GM23338 (cell line): ENCODE measurements around the gene KDM4B. TPM values are rescaled to one million over a fixed set of nuclear protein-coding genes. Genes with fewer than 3 reads are reported as not detected.

Experiments
- ATAC-seq: fragments of 200-7000 bp; cut with Tn5 transposase; 3 replicates; pipeline ENCODE4 v1.9.1; 2020
- DNase-seq: peaks from one replicate; pipeline ENCODE4 v3.0.0-alpha.2; 2015; ENCODE audit warnings: low spot score
- H2AFZ ChIP-seq: fragments of 200-600 bp; sonication (generic); 2 replicates; pipeline ENCODE4 v1.8.0; 2016; ENCODE audit warnings: antibody characterized with exemption, mild to moderate bottlenecking, moderate library complexity
- H3F3A ChIP-seq: fragments of 200-600 bp; sonication (generic); replicated peaks from 2 replicates; pipeline ENCODE4 v1.8.0; 2017; ENCODE audit warnings: antibody characterized with exemption, mixed run types, low read depth
- H3K27ac ChIP-seq: fragments of 200-600 bp; sonication (generic); 2 replicates; pipeline ENCODE4 v1.6.1; 2016; ENCODE audit warnings: low read depth
- H3K27me3 ChIP-seq: fragments of 200-600 bp; sonication (generic); 2 replicates; pipeline ENCODE4 v1.8.0; 2016; ENCODE audit warnings: mild to moderate bottlenecking, mixed run types, moderate library complexity; ENCODE audit not compliant: insufficient read depth
- H3K36me3 ChIP-seq: fragments of 200-600 bp; sonication (generic); 2 replicates; pipeline ENCODE4 v1.8.0; 2016; ENCODE audit warnings: mild to moderate bottlenecking; ENCODE audit not compliant: insufficient read depth
- H3K4me1 ChIP-seq: fragments of 200-600 bp; sonication (generic); 2 replicates; pipeline ENCODE4 v1.8.0; 2016; ENCODE audit warnings: mild to moderate bottlenecking, moderate library complexity; ENCODE audit not compliant: insufficient read depth
- H3K4me2 ChIP-seq: fragments of 200-600 bp; sonication (generic); 2 replicates; pipeline ENCODE4 v1.7.1; 2017; ENCODE audit warnings: mixed run types
- H3K4me3 ChIP-seq: fragments of 200-600 bp; sonication (generic); 2 replicates; pipeline ENCODE4 v1.6.1; 2016; ENCODE audit warnings: mixed run types
- H3K79me2 ChIP-seq: fragments of 200-600 bp; sonication (generic); replicated peaks from 2 replicates; pipeline ENCODE4 v1.8.0; 2017; ENCODE audit warnings: mild to moderate bottlenecking; ENCODE audit not compliant: insufficient read depth
- H3K9me2 ChIP-seq: fragments of 200-600 bp; sonication (generic); 2 replicates; pipeline ENCODE4 v1.8.0; 2017; ENCODE audit not compliant: insufficient read depth
- H4K20me1 ChIP-seq: fragments of 200-600 bp; sonication (generic); replicated peaks from 2 replicates; pipeline ENCODE4 v1.8.0; 2017; ENCODE audit warnings: mild to moderate bottlenecking; ENCODE audit not compliant: insufficient read depth
- H3K27ac Mint-ChIP-seq: 2 replicates; pipeline ENCODE4 v1.8.0; 2020; ENCODE audit warnings: inconsistent platforms, mild to moderate bottlenecking, moderate library complexity, mixed read lengths
- H3K27me3 Mint-ChIP-seq: 3 replicates; pipeline ENCODE4 v1.8.0; 2022; ENCODE audit warnings: low read depth, mild to moderate bottlenecking, moderate library complexity, mixed read lengths, inconsistent platforms; ENCODE audit not compliant: insufficient read depth, poor library complexity
- H3K36me3 Mint-ChIP-seq: 3 replicates; pipeline ENCODE4 v1.8.0; 2021; ENCODE audit warnings: low read depth, mild to moderate bottlenecking, inconsistent platforms, moderate library complexity, mixed read lengths
- H3K4me1 Mint-ChIP-seq: 3 replicates; pipeline ENCODE4 v1.8.0; 2020; ENCODE audit warnings: mild to moderate bottlenecking, inconsistent platforms, mixed read lengths
- H3K4me3 Mint-ChIP-seq: 3 replicates; pipeline ENCODE4 v1.8.0; 2021; ENCODE audit warnings: moderate library complexity, mild to moderate bottlenecking, inconsistent platforms, mixed read lengths
- H3K9me3 Mint-ChIP-seq: 3 replicates; pipeline ENCODE4 v1.8.0; 2020; ENCODE audit warnings: moderate library complexity, mild to moderate bottlenecking, inconsistent platforms, mixed read lengths
- CREB1 ChIP-seq: fragments of 250-450 bp; sonication (Bioruptor Pico); IDR thresholded peaks from 2 replicates; pipeline ENCODE4 v1.5.0; 2020; ENCODE audit warnings: low read depth, mild to moderate bottlenecking, moderate library complexity
- CTCF ChIP-seq, 2 experiments: fragments of 200-600 bp in 1 of 2; sonication (generic) in 1 of 2; conservative IDR thresholded peaks; 2 replicates each; pipeline versions ENCODE4 v1.5.1 to v1.6.1; 2016 to 2017; ENCODE audit warnings: antibody characterized with exemption in 2 of 2, low read depth in 2 of 2, mild to moderate bottlenecking in 2 of 2, moderate library complexity in 1 of 2
- POLR2AphosphoS5 ChIP-seq: IDR thresholded peaks from 2 replicates; pipeline ENCODE4 v1.6.1; 2016; ENCODE audit warnings: antibody characterized with exemption, low read depth
- REST ChIP-seq: IDR thresholded peaks from one replicate; pipeline ENCODE4 v1.6.1; 2018; ENCODE audit warnings: antibody characterized with exemption; ENCODE audit not compliant: unreplicated experiment
- ZNF114 ChIP-seq: fragments of 250-450 bp; sonication (Bioruptor Pico); IDR thresholded peaks from 2 replicates; pipeline ENCODE4 v1.5.0; 2020; ENCODE audit warnings: mild to moderate bottlenecking, moderate library complexity
- polyA plus RNA-seq: library from polyadenylated mRNA; unstranded; fragments of >200 nt; fragmentation: Nextera tagmentation; extraction: Ambion mirVana; gene quantifications from 2 replicates; pipeline ENCODE4 v1.2.1, GENCODE V29; 2016
- total RNA-seq: library from RNA; depleted of rRNA; stranded (reverse); fragments of >200 nt; shearing (Covaris generic); gene quantifications from 2 replicates; pipeline ENCODE4 v1.2.3, GENCODE V29; 2014

KDM4B gene
- total and polyA plus RNA-seq, 2 experiments from 2014 or later, result 9.1 to 27.6 TPM

GRCh38 chr19:5090465-5091017 lies 121.6 kb downstream of the KDM4B start:
- Histone ChIP-seq H2AFZ (no peak overlapping the region), H3K27me3 (no peaks in the 10 kb centered on the region), H3K4me2 (no peak overlapping the region), H3K9me2 (no peaks in the 10 kb centered on the region), H3K27ac (no peak overlapping the region), H3F3A (no peaks in the 10 kb centered on the region; the same call in 1 of the 2 replicates), H3K36me3 (peaks cover 3% of the 10 kb centered on the region; the same call in 1 of the 2 replicates), H3K4me3 (no peak overlapping the region), H4K20me1 (no peaks in the 10 kb centered on the region), H3K4me1 (no peaks in the 10 kb centered on the region), H3K79me2 (no peaks in the 10 kb centered on the region)
- Mint-ChIP-seq H3K4me1 (peaks cover 16% of the 10 kb centered on the region), H3K27ac (no peak overlapping the region), H3K9me3 (no peaks in the 10 kb centered on the region), H3K27me3 (peaks cover 7% of the 10 kb centered on the region), H3K36me3 (peaks cover 6% of the 10 kb centered on the region; the same call in 1 of the 3 replicates), H3K4me3 (no peak overlapping the region)
- no peak for DNase-seq
- ATAC-seq, result no peak
- no peak for TF ChIP-seq CTCF (conservative IDR thresholded peaks at IDR 0.05; ENCODE audit: low read depth in 2 of 2)
- TF ChIP-seq ZNF114 (CRISPR knock-in tag), result no peak

- Mint-ChIP-seq H3K36me3 (peaks cover 6% of the 10 kb centered on the region; the same call in 1 of the 3 replicates), H3K9me3 (no peaks in the 10 kb centered on the region), H3K4me3 (no peak overlapping the region), H3K4me1 (peaks cover 15% of the 10 kb centered on the region), H3K27ac (0 out of 2 replicates have a peak overlapping the region, but pooled peaks have one; percentile 65), H3K27me3 (peaks cover 7% of the 10 kb centered on the region)
- Histone ChIP-seq H3K4me1 (no peaks in the 10 kb centered on the region), H3K4me3 (no peak overlapping the region), H2AFZ (no peak overlapping the region), H3K4me2 (no peak overlapping the region), H3F3A (no peaks in the 10 kb centered on the region), H3K79me2 (no peaks in the 10 kb centered on the region), H3K9me2 (no peaks in the 10 kb centered on the region), H3K36me3 (peaks cover 3% of the 10 kb centered on the region; the same call in 1 of the 2 replicates), H3K27me3 (no peaks in the 10 kb centered on the region), H3K27ac (no peak overlapping the region), H4K20me1 (no peaks in the 10 kb centered on the region)
- no peak for DNase-seq
- no peak for ATAC-seq
- TF ChIP-seq CREB1 (CRISPR knock-in tag), result no peak
- TF ChIP-seq REST, result no peak
- no peak for TF ChIP-seq POLR2AphosphoS5
- TF ChIP-seq CTCF (conservative IDR thresholded peaks at IDR 0.05; ENCODE audit: low read depth in 2 of 2), result no peak
These were observed 122.2 kb downstream of the KDM4B start for GRCh38 chr19:5091018-5091683.
